GM21825 (cell line): Measurements from ENCODE around the gene FBXL14.

ENCODE experiments used
- ATAC-seq: cut with Tn5 transposase; IDR thresholded peaks from one replicate; pipeline ENCODE4 v1.9.1; 2021; ENCODE audit warnings: mild to moderate bottlenecking, moderate library complexity; ENCODE audit not compliant: unreplicated experiment

Gene FBXL14

GRCh38 chr12:1595026-1595561 lies 713 bp upstream of the FBXL14 start:
- no peak for ATAC-seq

- ATAC-seq, result peak; percentile 49
These were observed 448 bp downstream of the FBXL14 start for GRCh38 chr12:1594006-1594260.

- ATAC-seq, result peak; percentile 26
These were observed 991 bp downstream of the FBXL14 start for GRCh38 chr12:1593174-1594005.

- ATAC-seq, result peak; percentile 24
These were observed 1.8 kb downstream of the FBXL14 start for GRCh38 chr12:1592444-1593173.

- ATAC-seq, result no peak
These were observed 2.8 kb downstream of the FBXL14 start for GRCh38 chr12:1591543-1591942.

GRCh38 chr12:1591034-1591433 lies 3.3 kb downstream of the FBXL14 start:
- ATAC-seq, result no peak

GRCh38 chr12:1590221-1590979 lies 4.0 kb downstream of the FBXL14 start:
- no peak for ATAC-seq

GRCh38 chr12:1588575-1588947 lies 5.8 kb downstream of the FBXL14 start:
- ATAC-seq, result no peak

- ATAC-seq, result no peak
These were observed 6.3 kb downstream of the FBXL14 start for GRCh38 chr12:1587927-1588574.

GRCh38 chr12:1584326-1584725 lies 10.1 kb downstream of the FBXL14 start:
- ATAC-seq, result no peak

GRCh38 chr12:1583421-1584078 lies 10.8 kb downstream of the FBXL14 start:
- peak; percentile 69 for ATAC-seq

- no peak for ATAC-seq
These were observed 11.7 kb downstream of the FBXL14 start for GRCh38 chr12:1582709-1583050.

- ATAC-seq, result no peak
These were observed 12.2 kb downstream of the FBXL14 start for GRCh38 chr12:1581973-1582708.

GRCh38 chr12:1580526-1580925 lies 13.9 kb downstream of the FBXL14 start:
- ATAC-seq, result no peak

GRCh38 chr12:1579651-1580435 lies 14.5 kb downstream of the FBXL14 start:
- no peak for ATAC-seq

- ATAC-seq, result no peak
These were observed 17.8 kb downstream of the FBXL14 start for GRCh38 chr12:1576410-1577241.

- no peak for ATAC-seq
These were observed 18.7 kb downstream of the FBXL14 start for GRCh38 chr12:1575408-1576401.
